Testis (tissue), 3 donors: Measurements from ENCODE around the gene EDN2. TPM values are rescaled to one million over a fixed set of nuclear protein-coding genes. Genes with fewer than 3 reads are reported as not detected.

Source experiments
- DNase-seq: peaks from one replicate; pipeline ENCODE4 v3.0.0-alpha.2; 2019
- H3K27ac ChIP-seq, 2 donors: fragments of 200-600 bp; sonication (generic); one replicate each; pipeline ENCODE4 v1.5.1; 2019
- H3K27me3 ChIP-seq: fragments of 200-600 bp; sonication (generic); one replicate; pipeline ENCODE4 v1.5.1; 2019
- H3K36me3 ChIP-seq: fragments of 200-600 bp; sonication (generic); one replicate; pipeline ENCODE4 v1.5.1; 2017; ENCODE audit warnings: low read depth; ENCODE audit errors: missing control alignments
- H3K4me1 ChIP-seq: fragments of 200-600 bp; sonication (generic); one replicate; pipeline ENCODE4 v1.5.1; 2019
- H3K4me3 ChIP-seq, 2 donors: fragments of 200-600 bp; sonication (generic); one replicate each; pipeline ENCODE4 v1.5.1; 2017 to 2019
- H3K9me3 ChIP-seq: fragments of 200-600 bp; sonication (generic); one replicate; pipeline ENCODE4 v1.5.1; 2017
- CTCF ChIP-seq, 3 experiments: fragments of 450-650 bp in 2 of 3; fragments of 200-600 bp in 1 of 3; sonication (generic) in 1 of 3; IDR thresholded peaks; one replicate each; pipeline ENCODE4 v1.5.1; 2016 to 2019; ENCODE audit warnings: antibody characterized with exemption in 3 of 3, mild to moderate bottlenecking in 2 of 3, moderate library complexity in 1 of 3
- POLR2A ChIP-seq: fragments of 450-650 bp; IDR thresholded peaks from one replicate; pipeline ENCODE4 v1.6.1; 2017; ENCODE audit warnings: antibody characterized with exemption, mild to moderate bottlenecking, moderate library complexity
- WGBS, 2 donors: methylation state at CpG; one replicate each; pipeline ENCODE4 v1.1.5; 2018; 5-methylcytosine and 5-hydroxymethylcytosine counted together
- intact Hi-C: fragments of 100-400 bp; cut with DNase I; formaldehyde crosslinking; loops from one replicate; pipeline ENCODE4 v1.15.1; 2023; ENCODE audit warnings: low total_unique reads
- polyA plus RNA-seq: library from polyadenylated mRNA; stranded (reverse); fragments of 350-450 nt; fragmentation: Illumina TruSeq; extraction: RNeasy Lipid Tissue Mini Kit (QIAGEN cat#74804); gene quantifications from one replicate; pipeline ENCODE4 v1.2.3, GENCODE V29; 2014; ENCODE audit warnings: low read depth, low replicate concordance; ENCODE audit not compliant: insufficient read depth
- total RNA-seq, 2 donors: library from RNA; depleted of rRNA; stranded (reverse); fragments of >200 nt; gene quantifications; one replicate each; pipeline ENCODE4 v1.2.3, GENCODE V29; 2016

Gene EDN2
- total and polyA plus RNA-seq, 3 donors from 2014 or later = not detected

- no peaks in the 10 kb centered on the region for H3K9me3 ChIP-seq
- H3K36me3 ChIP-seq = no peaks in the 10 kb centered on the region
- H3K27ac ChIP-seq = no peak overlapping the region
- H3K27me3 ChIP-seq = no peaks in the 10 kb centered on the region
- H3K4me3 ChIP-seq = peak overlapping the region in 1 of 2 donors; percentile 62
- peaks cover 13% of the 10 kb centered on the region for H3K4me1 ChIP-seq
- intact Hi-C loops = no loop called here
- no peak for DNase-seq
- 33% methylated on average over 3 of the region's 3 CpGs; no CpG with 5 or more reads in 1 of the 2 donors for WGBS, 2 donors
- TF ChIP-seq POLR2A (no peak), CTCF (IDR thresholded peaks at IDR 0.05) (no peak)
Observed at GRCh38 chr1:41517062-41517438, 32.6 kb upstream of the EDN2 start.

- WGBS, 2 donors = 5% methylated on average over 39 to 52 of the region's 53 CpGs
- intact Hi-C loops = no loop called here
- Histone ChIP-seq H3K4me1 (peaks cover 13% of the 10 kb centered on the region), H3K36me3 (no peaks in the 10 kb centered on the region), H3K4me3 (peak overlapping the region; percentile 52 to 62), H3K9me3 (no peaks in the 10 kb centered on the region), H3K27me3 (no peaks in the 10 kb centered on the region), H3K27ac (peak overlapping the region; percentile 27 to 50)
- DNase-seq = peak; percentile 95
- peak; percentile 63 to 93 (median 90) for TF ChIP-seq CTCF (IDR thresholded peaks at IDR 0.05)
- no peak for TF ChIP-seq POLR2A
Observed at GRCh38 chr1:41516168-41517061, 31.9 kb upstream of the EDN2 start.

GRCh38 chr1:41515778-41516167 is 31.3 kb upstream of the EDN2 start:
- DNase-seq = no peak
- intact Hi-C loops = no loop called here
- WGBS, 2 donors = 2 to 7% methylated on average over 6 of the region's 6 CpGs
- Histone ChIP-seq H3K27ac (no peak overlapping the region), H3K4me1 (peaks cover 13% of the 10 kb centered on the region), H3K9me3 (no peaks in the 10 kb centered on the region), H3K27me3 (no peaks in the 10 kb centered on the region), H3K4me3 (peak overlapping the region in 1 of 2 donors; percentile 52), H3K36me3 (no peaks in the 10 kb centered on the region)
- TF ChIP-seq POLR2A (no peak), CTCF (IDR thresholded peaks at IDR 0.05) (no peak)

GRCh38 chr1:41515131-41515678 is 30.7 kb upstream of the EDN2 start:
- no peaks in the 10 kb centered on the region for H3K27me3 ChIP-seq
- no peak for DNase-seq
- 74 to 88% methylated on average over 4 to 5 of the region's 5 CpGs for WGBS, 2 donors
- no peak overlapping the region for H3K4me3 ChIP-seq
- peaks cover 13% of the 10 kb centered on the region for H3K4me1 ChIP-seq
- no peak overlapping the region for H3K27ac ChIP-seq
- intact Hi-C loops = no loop called here
- H3K9me3 ChIP-seq = no peaks in the 10 kb centered on the region
- TF ChIP-seq CTCF (IDR thresholded peaks at IDR 0.05) = no peak
- TF ChIP-seq POLR2A = no peak
- no peaks in the 10 kb centered on the region for H3K36me3 ChIP-seq
